ENCODE measurements around the gene CACNA2D4. TPM values are rescaled to one million over a fixed set of nuclear protein-coding genes. Genes with fewer than 3 reads are reported as not detected.

Gene CACNA2D4
- total RNA-seq, 3 donors from 2014 or later = 3.9 to 9.3 (median 4.8) TPM

- Histone ChIP-seq H3K36me3 (ENCODE audit: low read depth) (no peaks in the 10 kb centered on the region), H3K9me3 (peaks cover 21% of the 10 kb centered on the region), H3K4me1 (ENCODE audit: low read depth) (peaks cover 6% of the 10 kb centered on the region), H3K4me3 (no peak overlapping the region)
- TF ChIP-seq CTCF (IDR thresholded peaks at IDR 0.05) = no peak
- ATAC-seq (no peak), DNase-seq (no peak)
- intact Hi-C loops (cut with DNase I, micrococcal nuclease) = no loop called here
These were observed 11.9 kb downstream of the CACNA2D4 start for GRCh38 chr12:1906579-1906978.

- Histone ChIP-seq H3K9me3 (peaks cover 21% of the 10 kb centered on the region), H3K4me1 (ENCODE audit: low read depth) (peaks cover 6% of the 10 kb centered on the region), H3K36me3 (ENCODE audit: low read depth) (no peaks in the 10 kb centered on the region), H3K4me3 (no peak overlapping the region)
- DNase-seq (no peak), ATAC-seq (no peak)
- intact Hi-C loops (cut with DNase I, micrococcal nuclease) = no loop called here
- TF ChIP-seq CTCF (IDR thresholded peaks at IDR 0.05) = no peak
These were observed 13.6 kb downstream of the CACNA2D4 start for GRCh38 chr12:1904875-1905274.

- Histone ChIP-seq H3K4me1 (ENCODE audit: low read depth) (no peaks in the 10 kb centered on the region), H3K9me3 (peaks cover 5% of the 10 kb centered on the region), H3K36me3 (ENCODE audit: low read depth) (no peaks in the 10 kb centered on the region), H3K4me3 (no peak overlapping the region)
- intact Hi-C loops (cut with DNase I, micrococcal nuclease) = no loop called here
- ATAC-seq = no peak
- no peak for DNase-seq
- no peak for TF ChIP-seq CTCF (IDR thresholded peaks at IDR 0.05)
These were observed 21.5 kb downstream of the CACNA2D4 start for GRCh38 chr12:1896964-1897363.

GRCh38 chr12:1890810-1891209, 27.6 kb downstream of the CACNA2D4 start:
- Histone ChIP-seq H3K9me3 (peaks cover 5% of the 10 kb centered on the region), H3K4me1 (ENCODE audit: low read depth) (no peaks in the 10 kb centered on the region), H3K36me3 (ENCODE audit: low read depth) (no peaks in the 10 kb centered on the region), H3K4me3 (no peak overlapping the region)
- ATAC-seq (no peak), DNase-seq (no peak)
- intact Hi-C loops (cut with DNase I, micrococcal nuclease) = no loop called here
- TF ChIP-seq CTCF (IDR thresholded peaks at IDR 0.05) = no peak

GRCh38 chr12:1890119-1890703, 28.2 kb downstream of the CACNA2D4 start:
- Histone ChIP-seq H3K36me3 (ENCODE audit: low read depth) (no peaks in the 10 kb centered on the region), H3K4me1 (ENCODE audit: low read depth) (no peaks in the 10 kb centered on the region), H3K4me3 (no peak overlapping the region), H3K9me3 (peaks cover 5% of the 10 kb centered on the region)
- no peak for TF ChIP-seq CTCF (IDR thresholded peaks at IDR 0.05)
- intact Hi-C loops (cut with DNase I, micrococcal nuclease) = no loop called here
- ATAC-seq = no peak
- no peak for DNase-seq

GRCh38 chr12:1888923-1889322, 29.5 kb downstream of the CACNA2D4 start:
- ATAC-seq (no peak), DNase-seq (no peak)
- intact Hi-C loops (cut with DNase I, micrococcal nuclease) = no loop called here
- TF ChIP-seq CTCF (IDR thresholded peaks at IDR 0.05) = no peak
- H3K9me3 ChIP-seq = peaks cover 5% of the 10 kb centered on the region
- H3K4me1 ChIP-seq (ENCODE audit: low read depth) = no peaks in the 10 kb centered on the region
- H3K36me3 ChIP-seq (ENCODE audit: low read depth) = no peaks in the 10 kb centered on the region
- H3K4me3 ChIP-seq = no peak overlapping the region
